Measurements from ENCODE around the gene UBE2A.

Gene UBE2A

GRCh38 chrX:119574394-119575266, at the start of gene UBE2A:
TSS of gene UBE2A (plus strand) at chrX:119574563. CDS start at chrX:119574712, 149 bp downstream.
- DNase-seq: peak; percentile 73 to 83

GRCh38 chrX:119529345-119530276, 44.8 kb upstream of the UBE2A start:
- no peak for DNase-seq

- DNase-seq: no peak
These were observed 36.9 kb upstream of the UBE2A start for GRCh38 chrX:119537487-119537886.

- no peak for DNase-seq
These were observed 34.5 kb upstream of the UBE2A start for GRCh38 chrX:119539872-119540271.

- no peak for DNase-seq
These were observed 33.2 kb upstream of the UBE2A start for GRCh38 chrX:119541188-119541587.

GRCh38 chrX:119549327-119550016, 24.9 kb upstream of the UBE2A start:
- DNase-seq: no peak

- no peak for DNase-seq
These were observed 21.9 kb upstream of the UBE2A start for GRCh38 chrX:119552508-119552907.

- DNase-seq: peak; percentile 81 to 92
These were observed 9.2 kb upstream of the UBE2A start, which contains the start of gene STEEP1 for GRCh38 chrX:119565107-119565663. TSS of gene STEEP1 (minus strand) at chrX:119565409. CDS start at chrX:119565355, 54 bp downstream.

- DNase-seq: no peak
These were observed 4.0 kb upstream of the UBE2A start for GRCh38 chrX:119570351-119570835.

GRCh38 chrX:119573222-119573621, 1.1 kb upstream of the UBE2A start:
- DNase-seq: no peak

- no peak for DNase-seq
These were observed 446 bp upstream of the UBE2A start for GRCh38 chrX:119573840-119574393.

- no peak for DNase-seq
These were observed 5.1 kb downstream of the UBE2A start for GRCh38 chrX:119579414-119579813.

- no peak for DNase-seq
These were observed 9.2 kb downstream of the UBE2A start for GRCh38 chrX:119583431-119584059.

GRCh38 chrX:119589810-119590209, 15.4 kb downstream of the UBE2A start:
- no peak for DNase-seq

GRCh38 chrX:119602701-119603255, 28.4 kb downstream of the UBE2A start:
- DNase-seq: no peak

- no peak for DNase-seq
These were observed 30.6 kb downstream of the UBE2A start for GRCh38 chrX:119604766-119605463.

GRCh38 chrX:119605464-119606279, 31.3 kb downstream of the UBE2A start:
- DNase-seq: peak in 1 of 2 experiments; percentile 24

GRCh38 chrX:119606280-119607017, 32.1 kb downstream of the UBE2A start, which contains the start of gene NKRF:
TSS of gene NKRF (minus strand) at chrX:119606424.
- DNase-seq: peak; percentile 85 to 92

- no peak for DNase-seq
These were observed 32.6 kb downstream of the UBE2A start for GRCh38 chrX:119607018-119607389.

Measured in NCI-H1930 (cell line).